Astrocyte of the cerebellum (primary cell): ENCODE measurements around the gene SLC43A2.

Source experiments
- DNase-seq: peaks from one replicate; pipeline ENCODE4 v3.0.0-alpha.2; 2011; ENCODE audit warnings: low read depth
- H3K4me3 ChIP-seq: 2 replicates; pipeline ENCODE4 v1.5.1; 2011; ENCODE audit warnings: mild to moderate bottlenecking, low read depth, low read length, moderate library complexity
- in situ Hi-C: cut with HindIII; loops from 2 replicates; pipeline ENCODE4 v1.10.0; 2017; ENCODE audit warnings: low sequenced_read_pairs
- TF ChIP-seq, protein P1 (sequence below): IDR thresholded peaks from 2 replicates; pipeline ENCODE4 v1.5.1; 2012; ENCODE audit warnings: low read length, low read depth, moderate library complexity, mild to moderate bottlenecking; ENCODE audit errors: missing control alignments

Gene SLC43A2

DNA sequence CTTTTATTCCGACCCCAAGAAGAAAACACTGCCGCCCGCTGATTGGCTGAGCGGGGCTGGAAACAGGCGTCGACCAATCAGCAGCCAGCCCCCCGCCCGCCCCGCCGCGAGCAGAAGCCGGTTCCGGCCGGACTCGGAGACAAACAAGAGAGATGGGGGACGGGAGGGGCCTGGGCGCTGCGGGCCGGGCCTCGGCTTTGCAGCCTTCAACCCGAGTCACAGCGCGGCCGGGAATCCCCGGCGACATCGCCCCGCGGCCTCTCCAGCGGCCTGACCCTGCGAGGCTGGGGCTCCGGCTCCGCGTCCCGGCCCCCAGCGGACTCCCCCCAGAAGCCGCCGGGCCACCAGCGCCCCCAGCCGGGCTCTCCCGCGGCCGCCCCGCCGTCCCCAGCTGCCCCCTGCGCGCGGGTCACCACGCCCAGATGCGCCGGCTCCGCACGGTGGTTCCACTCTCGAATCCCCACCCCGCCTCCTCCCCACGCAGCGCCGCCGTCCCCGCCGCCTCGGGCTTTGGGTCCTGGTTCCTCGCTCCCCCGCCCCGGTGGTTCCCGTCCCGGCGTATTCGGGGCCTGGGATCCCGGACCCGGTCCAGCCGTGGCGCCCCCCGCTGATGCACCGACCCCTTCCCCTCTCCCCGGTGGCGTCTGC is 346 bp upstream of the SLC43A2 start:
- TF ChIP-seq, protein P1, sequence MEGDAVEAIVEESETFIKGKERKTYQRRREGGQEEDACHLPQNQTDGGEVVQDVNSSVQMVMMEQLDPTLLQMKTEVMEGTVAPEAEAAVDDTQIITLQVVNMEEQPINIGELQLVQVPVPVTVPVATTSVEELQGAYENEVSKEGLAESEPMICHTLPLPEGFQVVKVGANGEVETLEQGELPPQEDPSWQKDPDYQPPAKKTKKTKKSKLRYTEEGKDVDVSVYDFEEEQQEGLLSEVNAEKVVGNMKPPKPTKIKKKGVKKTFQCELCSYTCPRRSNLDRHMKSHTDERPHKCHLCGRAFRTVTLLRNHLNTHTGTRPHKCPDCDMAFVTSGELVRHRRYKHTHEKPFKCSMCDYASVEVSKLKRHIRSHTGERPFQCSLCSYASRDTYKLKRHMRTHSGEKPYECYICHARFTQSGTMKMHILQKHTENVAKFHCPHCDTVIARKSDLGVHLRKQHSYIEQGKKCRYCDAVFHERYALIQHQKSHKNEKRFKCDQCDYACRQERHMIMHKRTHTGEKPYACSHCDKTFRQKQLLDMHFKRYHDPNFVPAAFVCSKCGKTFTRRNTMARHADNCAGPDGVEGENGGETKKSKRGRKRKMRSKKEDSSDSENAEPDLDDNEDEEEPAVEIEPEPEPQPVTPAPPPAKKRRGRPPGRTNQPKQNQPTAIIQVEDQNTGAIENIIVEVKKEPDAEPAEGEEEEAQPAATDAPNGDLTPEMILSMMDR, result no peak
- in situ Hi-C loops, result no loop called here
- DNase-seq, result peak; percentile 81
- peak overlapping the region; percentile 60 for H3K4me3 ChIP-seq

DNA sequence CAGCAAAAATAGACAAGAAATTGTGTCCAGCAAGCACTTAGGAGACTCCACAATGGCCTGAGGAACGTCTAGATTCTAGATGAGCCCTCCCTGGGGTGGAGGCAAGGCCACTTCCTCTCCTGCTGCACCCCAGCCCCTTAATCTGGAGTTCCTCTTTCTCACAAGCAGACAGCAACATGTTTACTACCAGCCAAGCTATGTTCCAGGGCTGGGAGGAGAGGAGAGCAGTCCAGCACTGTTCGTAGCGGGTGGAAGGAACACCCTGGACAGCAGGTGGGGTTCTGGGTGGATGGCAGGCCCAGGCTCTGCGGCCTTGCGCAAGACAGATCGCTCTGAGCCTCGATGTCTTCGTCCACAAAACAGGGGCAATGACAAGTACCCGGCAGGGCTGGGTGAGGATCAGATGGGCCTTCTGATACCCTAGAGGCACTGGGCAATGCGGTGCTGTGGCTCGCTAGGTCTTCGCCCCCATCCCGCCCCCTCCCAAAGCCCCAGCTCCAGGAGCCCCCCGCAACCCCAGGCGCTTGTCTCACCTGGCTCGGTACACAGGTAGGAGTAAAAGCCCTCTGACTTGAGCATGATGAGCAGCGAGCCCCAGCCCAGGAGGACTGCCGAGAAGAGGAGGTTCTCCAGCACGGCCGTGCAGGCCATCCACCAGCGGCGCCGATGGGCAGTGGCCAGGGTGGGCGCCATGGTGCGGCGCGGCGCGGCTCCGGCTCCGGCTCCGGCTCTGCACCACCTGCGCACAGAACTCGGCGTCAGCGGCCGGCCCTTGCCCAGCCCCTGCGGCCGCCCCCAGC is 1.3 kb downstream of the SLC43A2 start:
- no peak for DNase-seq
- TF ChIP-seq, protein P1, result no peak
- peak overlapping the region; percentile 60 for H3K4me3 ChIP-seq
- in situ Hi-C loops, result no loop called here

DNA sequence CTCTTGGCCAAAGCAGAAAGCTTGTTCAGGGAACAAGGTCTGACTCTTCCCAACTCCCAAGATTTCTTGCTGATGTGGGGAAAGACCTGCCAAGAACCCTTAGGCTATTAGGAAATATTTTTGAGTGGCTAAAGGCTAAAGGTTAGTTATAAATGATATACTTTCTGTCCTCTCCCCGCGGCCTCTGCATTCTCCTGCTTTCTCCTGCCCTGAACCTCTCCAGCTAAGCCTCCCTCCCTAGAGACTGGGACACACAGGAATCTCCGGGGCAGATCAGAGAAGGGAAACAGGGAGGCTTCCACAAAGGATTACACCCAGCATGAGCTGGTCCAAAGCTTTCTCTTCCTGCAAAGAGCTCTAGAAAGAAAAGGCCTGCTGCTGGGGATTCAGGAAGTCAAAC is 2.3 kb downstream of the SLC43A2 start:
- TF ChIP-seq, protein P1, result no peak
- DNase-seq, result no peak
- in situ Hi-C loops, result no loop called here
- no peak overlapping the region for H3K4me3 ChIP-seq

DNA sequence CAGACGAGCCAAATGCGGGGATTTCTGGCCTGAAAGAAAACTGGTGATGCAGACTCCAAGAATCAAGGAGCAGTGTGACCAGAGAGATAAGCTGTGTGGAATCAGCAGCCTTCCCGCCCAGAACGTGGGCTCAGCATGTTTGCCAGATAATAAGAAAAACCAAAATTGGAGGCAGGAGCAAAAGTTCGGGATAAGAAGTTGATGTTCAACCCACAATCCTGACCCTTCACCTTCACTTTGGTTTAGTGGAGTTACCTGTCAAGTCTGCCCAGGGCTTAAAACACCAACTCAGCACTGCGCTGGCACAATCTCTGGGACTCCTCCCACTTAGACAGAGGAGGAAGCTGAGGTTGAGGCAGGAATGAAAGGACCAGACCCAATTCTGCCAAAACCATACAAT is 3.1 kb downstream of the SLC43A2 start:
- no peak overlapping the region for H3K4me3 ChIP-seq
- in situ Hi-C loops, result no loop called here
- TF ChIP-seq, protein P1, result no peak

DNA sequence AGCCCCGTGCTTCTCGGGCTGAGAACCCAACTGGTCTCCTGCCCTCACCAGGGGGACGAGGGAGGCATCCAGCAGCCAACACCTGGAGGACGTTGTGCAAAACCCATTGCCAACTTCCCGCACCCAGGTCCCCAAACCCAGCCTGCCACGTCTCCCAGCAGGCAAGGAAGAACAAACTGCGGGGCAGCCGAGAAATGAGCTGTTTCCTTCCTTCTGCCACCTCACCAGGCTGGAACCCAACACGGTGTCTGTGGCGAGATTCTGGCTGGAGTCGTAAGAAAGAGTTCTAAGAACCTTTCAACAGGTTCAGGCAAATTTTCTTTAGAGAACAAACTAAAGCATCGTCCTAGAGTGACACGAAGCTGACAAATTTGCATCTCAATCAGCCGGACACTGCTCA is 3.6 kb downstream of the SLC43A2 start:
- no peak for DNase-seq
- TF ChIP-seq, protein P1, result no peak
- in situ Hi-C loops, result no loop called here
- H3K4me3 ChIP-seq, result no peak overlapping the region

More for the DNA sequence above, 3.1 kb downstream of the SLC43A2 start:
- no peak for DNase-seq

DNA sequence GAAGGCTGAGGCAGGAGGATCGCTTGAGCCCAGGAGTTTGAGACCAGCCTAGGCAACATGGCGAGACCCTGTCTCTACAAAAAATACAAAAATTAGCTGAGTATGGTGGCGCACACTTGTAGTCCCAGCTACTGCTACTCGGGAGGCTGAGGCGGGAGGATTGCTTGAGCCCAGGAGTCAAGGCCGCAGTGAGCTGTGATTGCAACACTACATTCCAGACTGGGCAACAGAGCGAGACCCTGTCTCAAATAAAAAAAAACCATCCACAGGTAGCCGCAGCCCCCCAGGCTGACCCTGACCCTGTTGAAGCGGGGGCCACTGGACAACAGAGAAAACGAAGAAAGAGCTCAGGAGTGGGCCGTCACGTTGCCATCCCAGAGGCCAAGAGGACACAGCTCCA is 4.0 kb downstream of the SLC43A2 start:
- no peak for DNase-seq
- TF ChIP-seq, protein P1, result no peak
- in situ Hi-C loops, result no loop called here
- no peak overlapping the region for H3K4me3 ChIP-seq
